NCI-H345 (cell line): Measurements from ENCODE around the gene MEIS2.

ENCODE experiments used
- DNase-seq: peaks from one replicate; lab custom pipeline; 2025; lab: John Stamatoyannopoulos, UW

Gene MEIS2

GRCh38 chr15:37098468-37099318 lies 1.7 kb downstream of the MEIS2 start:
- DNase-seq: peak; percentile 21

- DNase-seq: no peak
Measured at GRCh38 chr15:37097144-37097919, 3.0 kb downstream of the MEIS2 start.

- no peak for DNase-seq
Measured at GRCh38 chr15:37096558-37097143, 3.7 kb downstream of the MEIS2 start.

GRCh38 chr15:37095770-37096557 lies 4.4 kb downstream of the MEIS2 start:
- no peak for DNase-seq

GRCh38 chr15:37094915-37095711 lies 5.2 kb downstream of the MEIS2 start:
- DNase-seq: no peak

- DNase-seq: no peak
Measured at GRCh38 chr15:37094333-37094914, 5.9 kb downstream of the MEIS2 start.

GRCh38 chr15:37093480-37094332 lies 6.6 kb downstream of the MEIS2 start:
- no peak for DNase-seq

- no peak for DNase-seq
Measured at GRCh38 chr15:37090543-37091175, 9.7 kb downstream of the MEIS2 start.

- DNase-seq: no peak
Measured at GRCh38 chr15:37088436-37088835, 11.9 kb downstream of the MEIS2 start.

- no peak for DNase-seq
Measured at GRCh38 chr15:37087131-37087588, 13.2 kb downstream of the MEIS2 start.

- DNase-seq: no peak
Measured at GRCh38 chr15:37086521-37086920, 13.8 kb downstream of the MEIS2 start.

- DNase-seq: no peak
Measured at GRCh38 chr15:37086120-37086519, 14.2 kb downstream of the MEIS2 start.

- no peak for DNase-seq
Measured at GRCh38 chr15:37084602-37085001, 15.7 kb downstream of the MEIS2 start.

GRCh38 chr15:37083610-37084009 lies 16.7 kb downstream of the MEIS2 start:
- DNase-seq: no peak

GRCh38 chr15:37081983-37082382 lies 18.4 kb downstream of the MEIS2 start:
- DNase-seq: no peak

GRCh38 chr15:37080261-37080921 lies 20.0 kb downstream of the MEIS2 start:
- DNase-seq: no peak

GRCh38 chr15:37079726-37080125 lies 20.6 kb downstream of the MEIS2 start:
- no peak for DNase-seq

GRCh38 chr15:37078566-37078965 lies 21.8 kb downstream of the MEIS2 start:
- no peak for DNase-seq
